SKM-1 (cell line): ENCODE results near the gene CYP2A7.
A peak's percentile ranks its signal among the peaks of the same experiment; 100 is the strongest.
"Not testable (repeated sequence)": the region's sequence is repeated elsewhere in the genome, so short reads cannot be mapped to it uniquely, and the experiment has no call there.

ENCODE experiments used
- DNase-seq: peaks from one replicate; lab custom pipeline; 2025; ENCODE audit not compliant: unreplicated experiment; lab: John Stamatoyannopoulos, UW

Gene CYP2A7

DNA sequence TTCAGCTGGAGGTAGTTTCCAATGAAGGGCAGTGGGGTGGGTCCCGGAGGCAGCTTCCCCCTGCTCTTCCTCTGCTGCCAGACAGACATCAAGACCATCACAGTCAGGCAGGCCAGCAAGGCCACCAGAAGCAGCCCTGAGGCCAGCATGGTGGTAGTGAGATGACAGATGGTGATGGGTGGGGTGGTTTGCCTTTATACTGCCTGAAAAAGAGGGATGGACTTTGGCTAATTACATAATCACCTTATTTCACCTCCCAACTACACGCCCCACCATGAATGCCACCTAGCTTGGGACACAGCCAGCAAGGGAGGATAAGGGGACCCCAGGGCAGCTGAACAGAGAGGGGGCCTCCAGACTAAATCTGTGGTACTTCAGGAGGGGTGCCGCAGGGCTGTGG, at the start of gene CYP2A7:
CYP2A7 (minus strand) TSS at position 170 of the 400 bp plus-strand sequence; CDS start at position 149, 21 bp downstream.
- DNase-seq, result not testable (repeated sequence)

- DNase-seq, result not testable (repeated sequence)
Measured at GRCh38 chr19:40930799-40931198, 48.8 kb upstream of the CYP2A7 start.

DNA sequence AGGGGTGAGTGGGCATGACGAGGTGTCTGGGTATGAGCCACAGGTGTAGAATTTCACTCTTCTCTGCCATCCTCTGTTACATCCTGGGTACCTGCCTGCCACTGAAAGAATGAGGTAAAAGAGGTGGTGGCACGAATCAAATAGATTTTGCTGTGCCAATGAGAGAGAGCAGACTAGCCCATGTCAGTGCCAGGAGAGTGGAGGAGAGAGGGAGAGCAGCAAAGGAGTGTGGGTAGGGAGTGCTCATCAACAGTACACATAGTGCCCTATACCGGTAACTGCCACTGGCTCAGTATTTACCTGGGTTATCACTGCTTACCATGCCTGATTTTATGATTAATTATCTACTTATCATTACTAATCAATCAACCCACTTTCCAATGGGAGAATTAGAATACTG, 47.9 kb upstream of the CYP2A7 start:
- not testable (repeated sequence) for DNase-seq

- DNase-seq, result no peak
Measured at GRCh38 chr19:40928850-40929249, 46.8 kb upstream of the CYP2A7 start.

DNA sequence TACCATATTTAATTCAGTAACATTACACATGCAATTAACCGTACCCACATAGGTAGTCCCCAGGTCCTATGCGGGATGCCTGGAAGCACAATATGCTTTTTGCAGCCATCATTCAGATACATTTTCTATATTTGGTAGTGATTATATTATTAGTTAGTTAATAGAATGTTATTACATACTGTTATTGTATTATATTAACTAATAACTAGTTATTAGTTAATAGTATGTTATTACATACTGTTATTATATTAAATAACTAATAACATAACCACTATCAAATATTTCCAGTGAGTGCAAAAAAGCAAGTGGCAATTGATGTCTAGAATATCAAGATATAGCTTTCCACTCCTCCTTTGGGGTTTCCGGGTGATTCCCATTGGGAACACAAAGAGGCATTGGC, 45.5 kb upstream of the CYP2A7 start:
- DNase-seq, result no peak

- not testable (repeated sequence) for DNase-seq
Measured at GRCh38 chr19:40926276-40926675, 44.2 kb upstream of the CYP2A7 start.

GRCh38 chr19:40923934-40924391, 41.9 kb upstream of the CYP2A7 start:
- no peak for DNase-seq

DNA sequence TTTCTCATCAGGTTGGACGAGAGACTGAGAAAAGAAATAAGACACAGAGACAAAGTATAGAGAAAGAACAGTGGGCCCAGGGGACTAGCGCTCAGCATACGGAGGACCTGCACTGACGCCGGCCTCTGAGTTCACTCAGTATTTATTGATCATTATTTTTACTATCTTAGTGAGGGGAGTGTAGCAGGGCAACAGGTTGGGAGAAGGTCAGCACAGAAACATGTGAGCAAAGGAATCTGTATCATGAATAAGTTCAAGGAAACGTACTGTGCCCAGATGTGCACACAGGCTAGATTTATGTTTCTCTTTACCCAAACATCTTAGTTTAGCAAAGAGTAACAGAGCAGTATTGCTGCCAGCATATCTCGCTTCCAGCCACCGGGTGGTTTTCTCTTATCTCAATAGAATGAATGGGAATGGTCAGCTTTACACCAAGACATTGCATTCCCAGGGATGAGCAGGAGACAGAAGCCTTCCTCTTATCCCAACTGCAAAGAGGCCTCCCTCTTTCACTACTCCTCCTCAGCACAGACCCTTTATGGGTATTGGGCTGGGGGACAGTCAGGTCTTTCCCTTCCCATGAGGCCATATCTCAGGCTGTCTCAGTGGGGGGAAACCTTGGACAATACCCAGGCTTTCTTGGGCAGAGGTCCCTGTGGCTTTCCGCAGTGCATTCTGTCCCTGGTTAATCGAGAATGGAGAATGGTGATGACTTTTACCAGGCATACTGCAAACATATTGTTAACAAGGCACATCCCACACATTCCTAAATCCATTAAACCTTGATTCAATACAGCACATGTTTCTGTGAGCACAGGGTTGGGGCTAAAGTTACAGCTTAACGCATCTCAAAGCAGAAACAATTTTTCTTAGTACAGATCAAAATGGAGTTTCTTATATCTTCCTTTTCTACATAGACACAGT, 40.5 kb upstream of the CYP2A7 start:
- DNase-seq, result not testable (repeated sequence)

- DNase-seq, result no peak
Measured at GRCh38 chr19:40921005-40921897, 39.2 kb upstream of the CYP2A7 start.

GRCh38 chr19:40920300-40921004, 38.4 kb upstream of the CYP2A7 start:
- DNase-seq, result no peak

DNA sequence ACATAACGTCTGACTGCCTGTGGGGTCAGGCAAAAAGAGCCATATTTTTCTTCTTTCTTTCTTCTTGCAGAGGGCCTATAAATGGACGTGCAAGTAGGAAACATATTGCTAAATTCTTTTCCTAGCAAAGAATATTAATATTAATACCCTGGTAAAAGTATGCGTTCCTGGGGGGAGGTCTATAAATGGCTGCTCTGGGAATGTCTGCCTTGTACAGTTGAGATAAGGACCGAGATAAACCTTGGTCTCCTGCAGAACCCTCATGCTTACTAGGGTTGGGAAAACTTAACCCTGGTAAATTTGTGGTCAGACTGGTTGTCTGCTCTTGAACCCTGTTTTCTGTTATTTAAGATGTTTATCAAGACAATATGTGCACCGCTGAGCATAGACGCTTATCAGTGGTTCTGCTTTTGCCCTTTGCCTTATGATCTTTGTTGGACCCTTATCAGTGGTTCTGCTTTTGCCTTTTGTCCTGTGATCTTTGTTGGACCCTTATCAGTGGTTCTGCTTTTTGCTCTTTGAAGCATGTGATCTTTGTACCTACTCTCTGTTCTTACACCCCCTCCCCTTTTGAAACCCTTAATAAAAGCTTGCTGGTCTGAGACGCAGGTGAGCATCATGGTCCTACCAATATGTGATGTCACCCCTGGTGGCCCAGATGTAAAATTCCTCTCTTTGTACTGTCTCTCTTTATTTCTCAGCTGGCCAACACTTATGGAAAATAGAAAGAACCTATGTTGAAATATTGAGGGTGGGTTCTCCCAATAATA, 37.7 kb upstream of the CYP2A7 start:
- DNase-seq, result not testable (repeated sequence)

DNA sequence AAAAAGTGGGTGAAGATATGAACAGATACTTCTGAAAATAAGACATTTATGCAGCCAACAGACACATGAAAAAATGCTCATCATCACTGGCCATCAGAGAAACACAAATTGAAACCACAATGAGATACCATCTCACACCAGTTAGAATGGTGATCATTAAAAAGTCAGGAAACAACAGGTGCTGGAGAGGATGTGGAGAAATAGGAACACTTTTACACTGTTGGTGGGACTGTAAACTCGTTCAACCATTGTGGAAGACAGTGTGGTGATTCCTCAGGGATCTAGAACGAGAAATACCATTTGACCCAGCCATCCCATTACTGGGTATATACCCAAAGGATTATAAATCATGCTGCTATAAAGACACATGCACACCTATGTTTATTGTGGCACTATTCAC, 36.3 kb upstream of the CYP2A7 start:
- not testable (repeated sequence) for DNase-seq

DNA sequence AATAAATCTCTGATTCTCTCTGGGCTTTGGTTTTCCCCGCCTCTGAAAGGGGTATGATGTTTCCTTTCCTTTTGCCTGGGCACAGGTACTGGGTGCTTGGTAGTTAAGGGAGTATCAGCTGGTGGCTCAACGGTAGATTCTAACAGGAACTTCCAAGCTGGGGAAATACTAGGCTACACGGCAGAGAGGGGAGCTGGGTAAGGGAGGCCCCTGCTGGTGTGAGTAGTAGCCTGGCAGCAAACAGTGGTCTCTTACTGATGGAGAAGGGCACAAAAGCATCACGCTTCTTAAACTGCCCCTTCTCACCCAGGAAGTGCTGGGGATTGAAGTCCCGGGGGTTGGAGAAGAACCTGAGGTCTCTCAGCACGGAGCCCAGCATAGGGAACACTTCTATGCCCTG, 26.9 kb upstream of the CYP2A7 start:
- DNase-seq, result peak; percentile 49

- DNase-seq, result peak; percentile 20
Measured at GRCh38 chr19:40907968-40908735, 26.1 kb upstream of the CYP2A7 start.

- DNase-seq, result no peak
Measured at GRCh38 chr19:40906512-40906911, 24.5 kb upstream of the CYP2A7 start.

- DNase-seq, result not testable (repeated sequence)
Measured at GRCh38 chr19:40904673-40905156, 22.7 kb upstream of the CYP2A7 start.

DNA sequence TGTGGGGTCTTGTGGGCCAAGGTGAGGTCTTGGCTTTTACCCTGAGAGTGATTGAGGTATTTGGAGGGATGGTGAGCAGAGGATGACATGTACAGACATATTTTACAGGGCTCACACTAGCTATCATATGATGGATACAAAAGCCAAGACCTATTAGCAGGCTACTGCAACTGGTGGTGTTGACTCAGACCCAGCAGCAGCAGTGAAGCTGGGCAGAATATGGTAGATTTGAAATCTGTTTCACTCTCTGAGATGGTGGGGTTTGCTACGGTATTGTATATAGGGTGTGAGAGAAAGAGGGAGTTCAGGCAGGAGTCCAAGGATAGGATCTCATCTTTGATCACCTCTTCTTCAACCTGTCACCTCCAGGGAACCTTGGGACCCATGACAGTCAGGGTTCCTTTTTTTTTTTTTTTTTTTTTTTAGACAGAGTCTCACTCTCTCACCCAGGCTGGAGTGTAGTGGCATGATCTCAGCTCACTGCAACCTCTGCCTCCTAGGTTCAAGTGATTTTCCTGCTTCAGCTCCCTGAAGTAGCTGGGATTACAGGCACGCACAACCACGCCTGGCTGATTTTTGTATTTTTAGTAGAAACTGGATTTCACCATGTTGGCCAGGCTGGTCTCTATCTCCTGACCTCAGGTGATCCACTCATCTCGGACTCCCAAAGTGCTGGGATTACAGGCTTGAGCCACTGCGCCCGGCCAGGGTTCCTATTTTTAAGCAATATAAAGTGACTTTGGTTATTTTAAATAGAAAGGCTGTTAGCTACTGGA, 20.1 kb upstream of the CYP2A7 start:
- not testable (repeated sequence) for DNase-seq

DNA sequence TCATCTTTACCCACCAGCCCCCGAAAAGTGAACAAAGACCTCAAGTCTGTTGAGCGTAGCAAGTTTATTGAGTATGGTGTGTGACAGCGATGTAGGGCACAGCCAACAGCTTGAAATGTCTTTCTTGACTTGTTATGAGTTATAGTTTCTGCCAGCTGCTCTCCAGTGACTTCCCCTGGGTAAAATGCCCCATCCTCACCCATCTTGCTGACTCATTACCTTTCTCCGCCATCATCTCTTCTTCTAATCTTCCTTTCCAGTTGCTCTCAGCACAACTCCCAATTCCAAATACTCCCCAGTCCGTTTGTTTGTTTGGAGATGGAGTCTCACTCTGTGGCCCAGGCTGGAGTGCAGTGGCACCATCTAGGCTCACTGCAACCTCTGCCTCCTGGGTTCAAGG, 18.5 kb upstream of the CYP2A7 start:
- not testable (repeated sequence) for DNase-seq
